Panc1 (cell line): ENCODE results near the gene KLHL11. TPM values are rescaled to one million over a fixed set of nuclear protein-coding genes. Genes with fewer than 3 reads are reported as not detected.
"Not testable (repeated sequence)": the region's sequence is repeated elsewhere in the genome, so short reads cannot be mapped to it uniquely, and the experiment has no call there.

Source experiments
- ATAC-seq: fragments of 200-7000 bp; cut with Tn5 transposase; 2 replicates; pipeline ENCODE4 v1.9.1; 2020; ENCODE audit warnings: mild to moderate bottlenecking, moderate library complexity
- BruUV-seq: library from RNA; stranded (reverse); fragments of 400-500 nt; replicated peaks from 2 replicates; lab custom pipeline; 2021; lab: Mats Ljungman, UMichigan
- CTCF ChIA-PET: fragments of 300-600 bp; sonication (Branson Sonifier 250); formaldehyde crosslinking; loops from one replicate; lab custom pipeline; 2022; ENCODE audit warnings: antibody characterized with exemption; lab: Charles Lee
- POLR2A ChIA-PET: fragments of 300-600 bp; sonication (Branson Sonifier 250); formaldehyde crosslinking; loops from one replicate; lab custom pipeline; 2022; ENCODE audit warnings: antibody characterized with exemption; lab: Charles Lee
- DNase-seq: peaks from one replicate; pipeline ENCODE4 v3.0.0-alpha.2; 2010; ENCODE audit warnings: low read depth, low spot score
- H3K27ac ChIP-seq: 2 replicates; pipeline ENCODE4 v1.5.1; 2011; ENCODE audit warnings: mild to moderate bottlenecking, low read length, inconsistent platforms
- H3K27me3 ChIP-seq: fragments of 200-500 bp; sonication (Bioruptor generic); 2 replicates; pipeline ENCODE4 v1.6.0; 2014; ENCODE audit warnings: low read length, inconsistent platforms; ENCODE audit not compliant: control insufficient read depth, insufficient read depth
- H3K36me3 ChIP-seq: fragments of 200-500 bp; sonication (Bioruptor generic); 2 replicates; pipeline ENCODE4 v1.5.1; 2014; ENCODE audit warnings: inconsistent platforms, mild to moderate bottlenecking, low read length, moderate library complexity; ENCODE audit not compliant: control insufficient read depth, insufficient read depth
- H3K4me1 ChIP-seq: 2 replicates; pipeline ENCODE4 v1.5.1; 2011; ENCODE audit warnings: inconsistent platforms, mild to moderate bottlenecking, low read length, moderate library complexity; ENCODE audit not compliant: control insufficient read depth, insufficient read depth
- H3K4me3 ChIP-seq, 2 experiments: 2 replicates each; pipeline ENCODE4 v1.5.1; 2011 to 2012; ENCODE audit warnings: low read depth in 2 of 2, low read length in 2 of 2, mild to moderate bottlenecking in 2 of 2, inconsistent platforms in 1 of 2, moderate library complexity in 1 of 2
- H3K9me3 ChIP-seq: fragments of 200-500 bp; sonication (Bioruptor generic); 2 replicates; pipeline ENCODE4 v1.5.1; 2014; ENCODE audit warnings: low read depth, mild to moderate bottlenecking, inconsistent platforms, low read length, moderate library complexity; ENCODE audit not compliant: control insufficient read depth, insufficient read depth
- POLR2AphosphoS5 ChIP-seq: IDR thresholded peaks from 2 replicates; pipeline ENCODE4 v1.6.1; 2012; ENCODE audit warnings: mild to moderate bottlenecking, low read depth, low read length, moderate library complexity
- SIN3A ChIP-seq: IDR thresholded peaks from 2 replicates; pipeline ENCODE4 v1.6.1; 2012; ENCODE audit warnings: low read depth, mild to moderate bottlenecking, low read length, moderate library complexity, borderline replicate concordance; ENCODE audit not compliant: insufficient read depth
- TCF7L2 ChIP-seq: IDR thresholded peaks from 2 replicates; pipeline ENCODE4 v1.6.1; 2011; ENCODE audit warnings: mild to moderate bottlenecking, low read depth, low read length, inconsistent platforms
- in situ Hi-C: cut with HindIII; loops from 2 replicates; pipeline ENCODE4 v1.10.0; 2016; ENCODE audit warnings: low sequenced_read_pairs, low pct_unique_long_range_greater_than_20kb
- intact Hi-C: fragments of 100-400 bp; cut with micrococcal nuclease; formaldehyde crosslinking; loops from one replicate; pipeline ENCODE4 v1.10.0; 2022; ENCODE audit not compliant: unreplicated experiment
- total RNA-seq: library from RNA; stranded (reverse); gene quantifications from one replicate; pipeline ENCODE4 v1.2.1, GENCODE V29; 2021; ENCODE audit not compliant: unreplicated experiment
- TF ChIP-seq, protein P1 (sequence below): fragments of 450-650 bp; IDR thresholded peaks from 2 replicates; pipeline ENCODE4 v1.5.1; 2017; ENCODE audit warnings: mild to moderate bottlenecking
- TF ChIP-seq, protein P2 (sequence below), 2 experiments: IDR thresholded peaks; 2 replicates each; pipeline ENCODE4 v1.6.1; 2011 to 2012; ENCODE audit warnings: low read depth in 2 of 2, control low read depth in 1 of 2, low read length in 1 of 2, mild to moderate bottlenecking in 1 of 2, moderate library complexity in 1 of 2; ENCODE audit not compliant: insufficient read depth in 1 of 2

Gene KLHL11
- total RNA-seq, 1 experiment from 2014 or later, result 12.5 TPM

DNA sequence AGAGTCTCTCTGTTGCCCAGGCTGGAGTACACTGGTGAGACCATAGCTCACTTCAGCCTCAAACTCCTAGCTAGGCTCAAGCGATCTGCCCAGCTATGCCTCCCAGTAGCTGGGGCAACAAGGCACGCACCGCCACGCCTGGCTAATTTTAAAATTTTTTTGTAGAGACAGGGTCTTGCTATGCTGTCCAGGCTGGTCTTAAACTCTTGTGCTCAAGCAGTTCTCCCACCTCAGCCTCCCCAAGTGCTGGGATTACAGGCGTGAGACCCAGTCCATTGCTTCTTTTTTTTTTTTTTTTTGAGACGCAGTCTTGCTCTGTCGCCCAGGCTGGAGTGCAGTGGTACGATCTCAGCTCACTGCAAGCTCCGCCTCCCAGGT, 9.1 kb upstream of the KLHL11 start:
- H3K27ac ChIP-seq, DNase-seq, H3K9me3 ChIP-seq, POLR2A ChIA-PET, CTCF ChIA-PET, intact Hi-C loops, H3K4me1 ChIP-seq, in situ Hi-C loops, H3K36me3 ChIP-seq, BruUV-seq, H3K4me3 ChIP-seq, ATAC-seq, H3K27me3 ChIP-seq: not testable (repeated sequence)

DNA sequence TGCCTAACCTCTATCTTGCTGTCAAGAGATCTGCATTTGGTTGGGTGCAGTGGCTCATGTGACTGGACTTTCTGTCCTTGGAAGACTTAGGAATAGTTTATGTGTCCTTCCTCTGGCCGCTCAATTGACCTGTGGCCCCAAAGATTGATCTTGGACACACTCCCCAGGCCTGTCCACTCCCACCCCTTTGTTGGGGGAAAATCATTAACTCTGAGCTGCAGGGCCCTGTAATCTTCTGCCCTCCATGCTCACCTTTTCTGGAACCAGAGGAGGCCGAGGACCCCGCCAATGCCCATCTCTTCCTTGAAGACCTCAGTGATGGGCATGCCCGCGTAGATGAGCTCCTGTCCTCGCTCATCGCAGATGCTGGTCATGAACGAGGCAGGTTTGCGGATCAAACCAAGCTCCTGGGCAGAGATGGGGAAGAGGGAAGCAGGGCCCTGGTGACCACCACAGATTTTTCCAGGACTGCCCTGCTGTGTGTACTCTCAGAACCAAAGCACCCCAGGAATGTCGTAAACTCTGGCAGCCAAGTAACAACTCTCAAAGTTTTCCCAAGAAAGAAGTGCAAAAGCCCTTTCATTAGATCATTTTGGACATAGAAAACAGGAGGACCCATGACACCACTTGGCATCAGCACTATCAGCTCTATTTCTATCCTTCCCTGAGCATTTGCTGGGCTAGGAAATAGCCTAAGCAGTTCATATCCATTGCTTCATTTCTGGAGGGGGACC, 8.5 kb upstream of the KLHL11 start:
- H3K36me3 ChIP-seq, result peaks cover 4% of the 10 kb centered on the region
- ChIA-PET POLR2A (no interaction called here), CTCF (no interaction called here)
- no peaks in the 10 kb centered on the region for H3K4me1 ChIP-seq
- in situ Hi-C loops, result no loop called here
- no TSS peak for BruUV-seq
- DNase-seq, result no peak
- H3K4me3 ChIP-seq, result no peak overlapping the region
- H3K27me3 ChIP-seq, result no peaks in the 10 kb centered on the region
- no peak overlapping the region for H3K27ac ChIP-seq
- ATAC-seq, result no peak
- intact Hi-C loops, result no loop called here
- TF ChIP-seq SIN3A (no peak), POLR2AphosphoS5 (no peak), TCF7L2 (no peak)
- TF ChIP-seq, protein P1, sequence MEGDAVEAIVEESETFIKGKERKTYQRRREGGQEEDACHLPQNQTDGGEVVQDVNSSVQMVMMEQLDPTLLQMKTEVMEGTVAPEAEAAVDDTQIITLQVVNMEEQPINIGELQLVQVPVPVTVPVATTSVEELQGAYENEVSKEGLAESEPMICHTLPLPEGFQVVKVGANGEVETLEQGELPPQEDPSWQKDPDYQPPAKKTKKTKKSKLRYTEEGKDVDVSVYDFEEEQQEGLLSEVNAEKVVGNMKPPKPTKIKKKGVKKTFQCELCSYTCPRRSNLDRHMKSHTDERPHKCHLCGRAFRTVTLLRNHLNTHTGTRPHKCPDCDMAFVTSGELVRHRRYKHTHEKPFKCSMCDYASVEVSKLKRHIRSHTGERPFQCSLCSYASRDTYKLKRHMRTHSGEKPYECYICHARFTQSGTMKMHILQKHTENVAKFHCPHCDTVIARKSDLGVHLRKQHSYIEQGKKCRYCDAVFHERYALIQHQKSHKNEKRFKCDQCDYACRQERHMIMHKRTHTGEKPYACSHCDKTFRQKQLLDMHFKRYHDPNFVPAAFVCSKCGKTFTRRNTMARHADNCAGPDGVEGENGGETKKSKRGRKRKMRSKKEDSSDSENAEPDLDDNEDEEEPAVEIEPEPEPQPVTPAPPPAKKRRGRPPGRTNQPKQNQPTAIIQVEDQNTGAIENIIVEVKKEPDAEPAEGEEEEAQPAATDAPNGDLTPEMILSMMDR, result no peak
- TF ChIP-seq, protein P2, sequence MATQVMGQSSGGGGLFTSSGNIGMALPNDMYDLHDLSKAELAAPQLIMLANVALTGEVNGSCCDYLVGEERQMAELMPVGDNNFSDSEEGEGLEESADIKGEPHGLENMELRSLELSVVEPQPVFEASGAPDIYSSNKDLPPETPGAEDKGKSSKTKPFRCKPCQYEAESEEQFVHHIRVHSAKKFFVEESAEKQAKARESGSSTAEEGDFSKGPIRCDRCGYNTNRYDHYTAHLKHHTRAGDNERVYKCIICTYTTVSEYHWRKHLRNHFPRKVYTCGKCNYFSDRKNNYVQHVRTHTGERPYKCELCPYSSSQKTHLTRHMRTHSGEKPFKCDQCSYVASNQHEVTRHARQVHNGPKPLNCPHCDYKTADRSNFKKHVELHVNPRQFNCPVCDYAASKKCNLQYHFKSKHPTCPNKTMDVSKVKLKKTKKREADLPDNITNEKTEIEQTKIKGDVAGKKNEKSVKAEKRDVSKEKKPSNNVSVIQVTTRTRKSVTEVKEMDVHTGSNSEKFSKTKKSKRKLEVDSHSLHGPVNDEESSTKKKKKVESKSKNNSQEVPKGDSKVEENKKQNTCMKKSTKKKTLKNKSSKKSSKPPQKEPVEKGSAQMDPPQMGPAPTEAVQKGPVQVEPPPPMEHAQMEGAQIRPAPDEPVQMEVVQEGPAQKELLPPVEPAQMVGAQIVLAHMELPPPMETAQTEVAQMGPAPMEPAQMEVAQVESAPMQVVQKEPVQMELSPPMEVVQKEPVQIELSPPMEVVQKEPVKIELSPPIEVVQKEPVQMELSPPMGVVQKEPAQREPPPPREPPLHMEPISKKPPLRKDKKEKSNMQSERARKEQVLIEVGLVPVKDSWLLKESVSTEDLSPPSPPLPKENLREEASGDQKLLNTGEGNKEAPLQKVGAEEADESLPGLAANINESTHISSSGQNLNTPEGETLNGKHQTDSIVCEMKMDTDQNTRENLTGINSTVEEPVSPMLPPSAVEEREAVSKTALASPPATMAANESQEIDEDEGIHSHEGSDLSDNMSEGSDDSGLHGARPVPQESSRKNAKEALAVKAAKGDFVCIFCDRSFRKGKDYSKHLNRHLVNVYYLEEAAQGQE (IDR thresholded peaks at IDR 0.05; ENCODE audit: insufficient read depth in 1 of 2, low read depth in 2 of 2, low read length in 1 of 2), result no peak
- H3K9me3 ChIP-seq, result no peaks in the 10 kb centered on the region

DNA sequence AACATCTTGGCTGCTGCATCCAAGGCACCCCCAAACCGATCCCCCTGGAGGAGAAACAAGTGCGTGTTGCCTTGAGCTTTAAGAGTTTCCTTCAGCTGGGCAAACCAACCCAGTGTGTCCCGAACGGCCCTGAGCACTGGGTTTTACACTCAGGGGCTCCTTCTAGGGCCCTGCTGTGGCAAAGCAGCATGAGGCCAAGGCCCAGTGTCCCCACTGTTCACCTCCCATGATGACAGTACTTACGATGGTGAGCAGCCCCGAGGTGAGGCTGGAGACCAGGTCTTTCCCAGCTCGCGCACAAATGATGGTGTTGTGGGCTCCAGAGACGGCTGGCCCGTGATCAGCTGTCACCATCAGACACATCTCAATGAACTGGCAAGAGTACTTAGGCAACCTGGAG, 6.6 kb upstream of the KLHL11 start:
- CTCF ChIA-PET, result no interaction called here
- TF ChIP-seq, protein P1, result no peak
- TF ChIP-seq TCF7L2 (no peak), SIN3A (no peak), POLR2AphosphoS5 (no peak)
- TF ChIP-seq, protein P2 (IDR thresholded peaks at IDR 0.05; ENCODE audit: insufficient read depth in 1 of 2, low read depth in 2 of 2, low read length in 1 of 2), result no peak
- no TSS peak for BruUV-seq

More for the DNA sequence above, 6.6 kb upstream of the KLHL11 start:
- intact Hi-C loops, result no loop called here
- H3K9me3 ChIP-seq, result no peaks in the 10 kb centered on the region
- in situ Hi-C loops, result no loop called here
- no peak overlapping the region for H3K27ac ChIP-seq
- H3K4me3 ChIP-seq, result no peak overlapping the region
- H3K4me1 ChIP-seq, result no peaks in the 10 kb centered on the region
- no peak for ATAC-seq
- no peaks in the 10 kb centered on the region for H3K27me3 ChIP-seq
- DNase-seq, result no peak
- POLR2A ChIA-PET, result no interaction called here
- no peaks in the 10 kb centered on the region; the same call in 1 of the 2 replicates for H3K36me3 ChIP-seq
